GM19324 (cell line): ENCODE measurements around the gene KCND1.

Experiments used
- ATAC-seq: cut with Tn5 transposase; IDR thresholded peaks from one replicate; pipeline ENCODE4 v1.9.1; 2021; ENCODE audit warnings: mild to moderate bottlenecking, moderate library complexity; ENCODE audit not compliant: unreplicated experiment, low FRiP score

KCND1 gene

GRCh38 chrX:48914593-48915493, 56.8 kb downstream of the KCND1 start:
- ATAC-seq, result no peak

GRCh38 chrX:48913605-48914366, 57.9 kb downstream of the KCND1 start:
- no peak for ATAC-seq

- peak; percentile 69 for ATAC-seq
Measured at GRCh38 chrX:48911412-48912182, 60.0 kb downstream of the KCND1 start, which contains the start of gene SLC35A2. Gene SLC35A2 (minus strand): TSS chrX:48911646. CDS start chrX:48911636, 10 bp downstream.
